SK-MEL-5 (cell line): ENCODE measurements around the gene SMARCD3. TPM values are rescaled to one million over a fixed set of nuclear protein-coding genes. Genes with fewer than 3 reads are reported as not detected.

ENCODE experiments used
- DNase-seq: peaks from one replicate; pipeline ENCODE4 v3.0.0-alpha.2; 2016; ENCODE audit warnings: low read depth, low spot score
- in situ Hi-C: cut with HindIII; loops from 2 replicates; pipeline ENCODE4 v1.10.0; 2016; ENCODE audit warnings: low sequenced_read_pairs, high pct_unique_total_duplicates, low pct_unique_long_range_greater_than_20kb
- total RNA-seq: library from RNA; depleted of rRNA; stranded (reverse); fragments of >200 nt; shearing (Covaris generic); gene quantifications from 2 replicates; pipeline ENCODE4 v1.2.3, GENCODE V29; 2014

Gene SMARCD3
- total RNA-seq, 1 experiment from 2014 or later = 22.9 TPM

DNA sequence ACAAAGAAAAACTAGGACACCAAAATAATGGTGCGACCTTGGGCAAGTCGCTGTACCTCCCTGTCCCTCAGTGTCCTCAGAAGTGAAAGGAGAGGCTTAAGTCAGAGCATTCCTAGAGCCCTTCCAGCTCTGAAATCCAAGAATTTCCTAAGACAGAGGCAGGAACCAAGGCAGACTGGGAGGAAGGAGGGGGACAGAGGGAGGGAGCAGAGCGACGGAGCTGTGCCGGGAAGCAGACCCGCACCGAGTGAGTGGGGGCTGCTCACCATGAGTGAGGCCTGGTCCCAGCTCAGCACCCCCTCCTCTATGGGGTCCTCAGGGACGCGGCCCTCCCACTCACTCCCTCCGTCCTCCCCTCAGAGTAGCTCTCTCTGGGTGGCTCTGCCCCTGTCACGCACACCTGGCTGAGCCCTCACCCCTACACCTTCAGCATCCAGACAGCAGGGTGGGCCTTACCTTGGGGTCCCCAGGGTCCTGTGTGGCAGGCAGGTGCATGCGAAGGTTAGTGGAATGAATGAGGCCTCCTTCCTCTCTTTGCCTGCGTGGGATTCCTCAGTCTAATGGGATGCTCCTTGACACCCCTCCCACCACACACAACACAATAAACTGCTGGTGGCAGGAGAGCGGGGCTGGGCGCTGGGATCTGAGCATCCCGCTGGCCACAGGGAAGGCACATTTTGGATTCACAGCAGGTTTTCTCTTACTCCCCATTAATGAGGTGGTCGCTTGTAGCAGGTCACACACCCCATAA, 4.6 kb upstream of the SMARCD3 start:
- in situ Hi-C loops = loop anchor here (10.0 kb wide), 1 partner anchor 52 kb away; no protein-coding TSS in a partner anchor
- DNase-seq = no peak

DNA sequence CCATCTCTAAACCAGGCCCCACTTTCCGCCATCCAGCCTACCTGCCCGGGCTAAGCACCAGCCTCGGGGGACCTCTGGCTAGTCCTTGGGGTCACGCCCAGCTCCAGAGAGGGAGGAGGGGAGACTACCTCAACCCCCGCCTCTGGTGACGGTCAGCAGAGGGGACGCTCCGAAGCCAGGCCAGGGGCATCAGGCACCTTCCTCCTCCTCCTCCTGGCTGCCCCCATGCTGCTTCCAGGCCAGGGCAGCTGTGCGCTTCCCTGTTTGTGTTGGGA, 4.0 kb upstream of the SMARCD3 start:
- in situ Hi-C loops = loop anchor here (10.0 kb wide), 1 partner anchor 52 kb away; no protein-coding TSS in a partner anchor
- no peak for DNase-seq

DNA sequence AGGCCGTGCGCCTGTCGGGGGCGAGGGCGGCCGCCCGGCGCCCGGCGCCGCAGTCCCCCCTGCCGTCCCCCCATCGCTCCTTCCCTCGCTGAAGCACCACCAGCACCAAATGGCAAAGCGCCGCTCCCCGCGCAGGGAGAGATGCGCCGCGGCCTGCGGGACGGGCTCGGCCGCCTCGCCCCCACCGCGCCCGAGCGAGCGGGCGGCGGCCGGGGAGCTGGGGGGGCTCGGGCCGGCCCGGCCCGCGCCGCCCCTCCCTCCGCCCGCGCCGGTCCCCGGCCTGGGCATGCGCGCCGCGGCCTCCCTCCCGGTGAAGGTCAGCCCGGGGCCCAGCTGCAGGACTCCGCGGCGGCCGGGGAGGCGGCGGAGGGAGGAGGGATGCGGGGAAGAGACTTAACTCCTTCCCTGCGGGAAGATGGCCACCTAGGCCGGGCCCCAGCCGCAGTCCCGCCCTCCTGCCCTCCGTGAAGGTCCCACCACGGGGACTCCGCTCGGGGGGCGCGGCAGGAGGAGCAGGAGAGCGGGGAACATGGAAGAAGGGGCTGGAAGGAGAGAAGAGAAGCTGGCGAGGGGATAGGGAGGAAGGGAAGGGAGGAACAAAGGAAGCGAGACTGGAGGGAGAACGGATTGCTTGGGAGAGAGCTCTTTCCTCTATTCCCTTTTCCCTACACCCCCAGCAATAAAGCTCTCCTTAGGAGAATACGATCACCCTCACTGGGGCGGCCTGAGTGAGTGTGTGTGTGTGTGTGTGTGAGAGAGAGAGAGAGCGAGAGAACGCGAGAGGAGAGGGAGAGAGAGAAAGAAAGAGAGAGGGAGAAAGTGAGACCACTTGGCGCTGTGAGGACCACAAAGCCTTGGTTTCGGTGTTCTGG, 3.4 kb upstream of the SMARCD3 start:
- in situ Hi-C loops = loop anchor here (10.0 kb wide), 1 partner anchor 53 kb away; no protein-coding TSS in a partner anchor
- peak; percentile 71 for DNase-seq

DNA sequence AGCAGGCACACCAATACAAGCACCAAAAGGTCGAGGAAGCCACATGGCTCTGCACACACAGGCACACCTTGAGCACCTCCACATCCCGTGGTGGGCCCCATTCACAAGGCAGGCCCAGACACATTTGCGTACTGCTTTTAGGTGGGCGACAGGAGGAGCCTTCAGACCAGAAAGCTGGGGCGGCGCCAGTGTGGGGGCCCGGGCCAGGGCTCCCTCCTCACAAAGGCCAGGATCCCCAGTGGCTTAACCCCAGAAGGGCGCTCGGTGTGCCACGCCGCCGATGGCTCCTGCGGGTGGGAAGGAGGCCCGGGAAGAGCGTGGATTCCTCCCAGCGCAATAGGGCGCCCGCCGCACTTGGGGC, 2.8 kb upstream of the SMARCD3 start:
- no peak for DNase-seq
- in situ Hi-C loops = loop anchor here (10.0 kb wide), 1 partner anchor 53 kb away; no protein-coding TSS in a partner anchor

DNA sequence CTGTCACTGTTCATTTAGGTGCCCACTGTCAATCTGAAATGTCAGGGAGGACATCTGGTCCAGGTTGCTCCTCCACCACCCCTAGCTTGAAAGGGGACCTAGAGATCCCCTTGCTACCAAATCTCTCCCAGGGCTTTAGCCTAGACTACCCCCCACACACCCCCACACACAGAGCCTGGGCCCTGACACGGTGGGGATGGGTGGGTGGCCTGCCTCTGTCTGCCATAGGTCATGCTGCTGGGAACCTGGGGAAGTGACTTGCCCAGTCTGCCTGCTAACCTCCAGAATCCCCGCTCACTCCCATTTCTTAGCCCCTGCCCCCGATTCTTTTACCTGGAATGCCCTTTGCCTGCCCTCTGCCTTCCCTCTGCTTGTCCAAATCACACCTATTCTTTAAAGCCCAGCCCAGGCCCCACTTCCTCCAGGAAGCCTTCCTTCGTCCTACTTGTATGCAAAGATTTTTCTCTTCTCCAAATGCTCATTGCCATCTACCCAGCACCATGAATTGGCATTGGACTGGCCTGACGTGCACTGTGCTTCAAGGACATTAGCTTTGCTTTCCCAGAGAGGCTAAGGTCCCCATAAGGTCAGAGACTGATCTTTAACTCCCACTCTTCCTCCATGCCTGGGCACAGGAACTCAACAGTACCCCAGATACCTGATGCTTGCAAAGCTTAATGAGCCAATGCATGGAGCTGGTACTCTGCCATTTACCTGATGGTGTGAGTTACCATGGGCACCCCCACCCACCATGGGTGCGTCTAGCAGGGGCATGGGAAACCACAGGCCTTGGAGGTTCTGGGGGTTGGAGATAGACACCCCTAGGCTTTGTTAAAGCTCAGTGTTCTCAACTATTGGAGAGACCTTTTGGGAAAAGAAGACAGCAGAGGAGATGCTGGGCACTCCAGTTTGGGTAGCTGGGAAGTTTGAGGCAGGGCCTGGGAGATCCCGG, 2.0 kb upstream of the SMARCD3 start:
- DNase-seq = no peak
- in situ Hi-C loops = loop anchor here (10.0 kb wide), 1 partner anchor 54 kb away; no protein-coding TSS in a partner anchor

DNA sequence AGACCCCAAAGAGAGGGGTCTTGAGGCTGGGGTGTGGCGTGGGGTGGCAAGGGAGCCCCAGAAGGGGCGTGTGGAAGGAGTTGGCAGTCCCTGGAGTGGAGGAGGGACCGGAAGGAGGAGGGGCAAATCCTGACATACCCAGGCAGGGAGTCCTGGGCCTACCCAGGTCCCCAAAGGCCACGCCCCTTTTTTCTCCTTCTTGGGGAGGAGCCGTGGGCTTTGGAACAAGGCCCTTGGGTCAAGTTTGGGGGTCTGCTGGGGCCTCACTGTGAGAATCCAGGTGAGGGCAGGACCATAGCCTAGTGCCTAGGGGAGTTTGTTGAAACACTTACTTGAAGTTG, 1.2 kb upstream of the SMARCD3 start:
- in situ Hi-C loops = loop anchor here (10.0 kb wide), 1 partner anchor 55 kb away; no protein-coding TSS in a partner anchor
- peak; percentile 81 for DNase-seq

DNA sequence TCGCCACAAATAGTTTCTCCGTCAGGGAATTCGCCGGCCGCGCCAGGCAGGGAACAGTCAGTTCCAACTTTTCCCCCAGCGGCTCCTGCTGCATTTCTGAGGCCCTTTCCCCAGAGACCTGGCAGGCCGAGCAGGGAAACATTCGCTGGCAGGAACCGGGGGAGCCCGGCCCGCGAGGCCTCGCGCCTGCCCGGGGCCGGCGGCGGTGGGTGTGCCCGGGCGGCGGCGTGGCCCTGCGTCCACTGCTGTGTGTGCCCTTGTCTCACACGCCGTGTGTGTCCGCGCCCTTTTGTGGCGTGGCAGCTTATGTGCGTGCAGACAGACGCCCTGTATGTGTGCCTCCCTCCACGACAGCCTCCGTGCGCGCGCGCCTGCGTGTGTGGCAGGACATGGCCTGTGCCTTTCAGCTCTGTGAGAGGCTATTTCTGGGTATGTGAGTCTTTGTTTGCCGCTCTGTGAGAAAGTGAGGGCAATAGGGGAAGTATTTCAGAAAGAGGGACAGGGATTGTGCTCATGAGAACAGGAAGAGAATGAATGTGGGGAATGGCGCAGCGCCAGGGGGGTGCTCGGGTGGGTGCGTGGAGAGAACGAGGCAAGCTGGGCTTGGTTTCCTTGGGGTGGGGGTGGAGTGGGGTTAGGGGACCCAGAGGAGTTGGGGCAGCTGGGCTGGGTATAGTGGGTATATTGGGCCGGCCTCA, 689 bp upstream of the SMARCD3 start:
- peak; percentile 56 for DNase-seq
- in situ Hi-C loops = no loop called here

DNA sequence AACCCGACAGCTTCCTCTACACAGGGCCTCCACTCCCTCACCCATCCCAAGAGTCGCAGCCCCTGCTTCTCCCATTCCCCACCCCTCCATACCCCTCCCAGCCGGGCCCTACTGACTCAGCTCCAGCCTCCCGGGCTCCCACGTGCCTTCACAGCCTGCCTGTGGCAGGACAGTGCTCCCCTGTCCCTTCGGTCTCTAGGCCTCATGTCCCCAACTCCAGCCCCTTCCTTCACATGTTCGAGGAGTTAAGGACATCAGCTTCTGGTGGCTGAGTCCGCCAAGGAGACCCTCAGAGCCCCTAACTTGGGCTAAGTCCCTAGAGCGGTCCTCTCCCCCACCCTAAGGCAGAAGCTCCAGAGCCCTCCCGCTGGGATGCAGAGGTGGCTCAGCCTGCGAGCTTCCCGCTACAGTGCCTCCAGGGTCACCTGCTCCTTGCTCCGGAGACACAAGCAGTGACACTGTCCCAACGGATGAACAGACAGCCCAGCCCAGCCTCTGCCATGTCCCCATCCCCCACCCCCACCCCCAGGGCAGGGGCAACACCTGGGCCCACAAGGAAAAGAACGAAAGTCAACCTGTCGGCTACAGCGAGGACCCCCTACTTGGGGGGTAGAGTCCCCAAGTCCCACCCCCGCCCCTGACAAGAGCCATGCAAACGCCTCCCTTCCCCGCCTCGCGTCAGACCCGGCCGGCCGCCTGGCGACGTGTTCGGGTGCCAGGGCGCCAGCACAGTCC, 716 bp downstream of the SMARCD3 start:
- in situ Hi-C loops = no loop called here
- DNase-seq = no peak

DNA sequence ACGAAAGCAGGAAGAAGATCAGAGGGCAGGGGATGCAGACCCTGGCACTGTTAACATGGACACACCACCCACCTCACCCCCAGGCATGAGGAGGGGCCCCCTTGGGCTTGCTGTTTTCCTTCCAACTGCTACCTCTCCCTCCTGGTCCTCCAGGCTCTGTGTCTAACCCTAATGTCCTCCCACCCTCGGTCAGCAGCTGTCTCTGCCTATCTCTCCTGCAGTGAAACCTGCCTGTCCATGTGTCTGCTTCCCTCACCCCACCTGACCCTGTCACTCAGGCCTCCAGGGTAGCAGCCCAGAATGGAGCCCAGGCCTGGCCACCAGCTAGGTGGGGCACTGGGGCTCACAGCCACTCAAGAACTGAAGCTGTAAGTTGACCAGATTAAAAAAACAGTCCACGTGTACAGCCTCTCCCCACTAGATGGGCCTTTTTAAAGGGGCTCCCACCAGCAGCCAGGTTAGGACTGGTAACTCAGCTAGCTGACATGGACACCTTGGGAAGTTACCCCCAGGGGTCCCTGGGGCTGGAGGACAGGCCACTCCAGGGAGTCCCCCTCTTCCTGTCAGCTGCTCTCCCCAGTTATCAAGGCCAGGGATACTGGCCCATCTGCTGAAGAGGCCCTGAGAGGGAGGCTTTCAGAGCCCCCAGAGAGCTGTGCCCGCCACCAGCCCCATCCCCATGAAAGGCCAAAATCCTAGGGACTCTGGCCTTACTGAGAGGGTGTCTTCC, 1.5 kb downstream of the SMARCD3 start:
- DNase-seq = no peak
- in situ Hi-C loops = no loop called here

DNA sequence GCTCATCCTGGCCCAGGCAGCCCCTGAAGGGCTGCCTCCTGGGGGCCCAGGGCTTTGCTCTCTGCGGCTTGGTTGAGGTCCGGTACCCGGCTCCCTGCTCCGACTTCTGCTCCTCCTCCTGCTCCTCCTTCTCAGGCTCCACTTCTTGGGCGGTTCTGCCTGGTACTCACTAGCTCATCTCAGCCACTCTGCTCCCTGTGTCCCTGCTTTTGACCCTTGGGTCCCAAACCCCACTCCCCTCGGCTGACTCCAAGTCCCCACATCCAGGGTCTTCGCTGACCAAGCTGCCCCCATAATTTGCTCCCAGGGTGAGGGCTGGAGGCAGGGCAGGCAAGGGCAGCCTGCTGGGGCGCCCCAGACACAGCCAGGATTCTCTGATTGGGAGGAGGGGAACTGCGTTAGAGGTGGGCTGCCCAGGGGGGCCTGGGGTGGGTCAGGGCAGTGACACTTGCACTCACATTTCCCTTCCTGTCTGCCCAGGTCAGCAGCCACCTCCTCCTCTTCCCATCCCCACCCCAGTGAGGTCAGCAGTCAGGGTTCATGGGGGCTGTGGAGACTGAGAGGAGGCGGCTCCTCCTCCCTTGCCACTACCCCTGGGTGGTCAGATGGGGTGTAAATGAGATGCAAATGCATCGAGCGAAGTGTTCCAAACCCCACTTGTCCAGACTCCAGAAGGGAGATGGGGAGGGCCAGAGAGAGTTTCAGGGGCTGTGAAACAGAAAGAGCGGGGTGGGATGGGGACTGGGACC, 2.2 kb downstream of the SMARCD3 start:
- in situ Hi-C loops = no loop called here
- DNase-seq = no peak

DNA sequence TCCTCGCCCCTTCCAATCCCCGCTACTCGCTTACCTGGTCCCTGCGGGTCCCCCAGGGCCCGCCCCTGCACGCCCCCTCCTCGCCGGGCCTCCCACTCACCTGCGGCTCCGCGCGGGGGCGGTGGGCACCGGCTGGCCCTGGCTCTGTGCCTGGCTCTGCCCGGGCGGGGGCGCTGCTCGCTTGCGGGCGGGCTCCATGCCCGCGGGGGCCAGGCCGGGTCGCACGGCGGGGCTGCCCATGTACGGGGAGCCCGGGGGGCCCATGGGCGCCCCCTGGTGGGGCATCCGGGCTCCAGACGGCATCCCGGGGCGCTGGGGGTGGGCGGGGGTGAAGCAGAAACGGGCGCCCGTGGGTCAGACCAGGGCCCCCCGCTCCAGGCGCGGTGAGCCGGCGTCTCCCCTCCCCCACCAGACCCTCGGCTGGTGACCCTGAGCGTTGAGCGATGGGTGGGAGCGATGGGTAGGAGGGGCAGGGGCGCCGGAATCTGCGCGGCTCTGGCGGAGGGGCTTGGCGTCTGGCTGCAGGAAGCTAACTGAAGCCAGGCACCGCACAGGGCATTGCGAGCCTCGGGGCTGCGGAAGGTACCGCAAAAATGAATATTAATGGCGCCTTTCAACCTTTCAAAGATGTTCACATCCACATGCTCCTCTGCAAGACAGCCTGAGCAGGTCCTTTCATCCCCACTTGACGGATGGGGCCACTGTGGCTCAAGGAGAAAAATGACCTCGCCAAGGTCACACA, 3.0 kb downstream of the SMARCD3 start:
- DNase-seq = no peak
- in situ Hi-C loops = no loop called here

DNA sequence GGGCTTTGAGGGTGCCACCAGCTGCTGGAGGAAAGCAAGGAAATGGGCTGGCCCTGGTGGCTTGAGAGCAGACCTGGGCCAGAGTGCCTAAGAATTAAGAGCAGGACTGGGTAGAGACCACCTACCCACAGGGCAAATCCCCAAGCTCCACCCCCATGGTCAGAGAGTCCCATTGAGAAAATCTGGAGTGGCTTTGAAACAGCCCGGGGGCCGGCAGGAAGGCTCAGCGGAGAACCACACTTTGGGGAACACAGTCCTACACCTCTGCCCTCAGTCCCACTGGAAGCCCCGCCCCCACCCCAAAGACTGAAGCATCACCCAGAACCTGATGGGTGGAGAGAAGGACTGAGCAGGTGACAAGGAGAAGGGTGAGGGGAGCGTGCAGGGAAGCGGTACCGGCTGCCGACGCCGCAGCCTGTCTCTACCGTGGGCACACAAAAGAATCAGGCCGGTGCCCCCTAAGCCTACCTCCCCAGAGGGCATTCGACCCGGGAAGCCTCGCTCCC, 3.6 kb downstream of the SMARCD3 start:
- DNase-seq = no peak
- in situ Hi-C loops = no loop called here

DNA sequence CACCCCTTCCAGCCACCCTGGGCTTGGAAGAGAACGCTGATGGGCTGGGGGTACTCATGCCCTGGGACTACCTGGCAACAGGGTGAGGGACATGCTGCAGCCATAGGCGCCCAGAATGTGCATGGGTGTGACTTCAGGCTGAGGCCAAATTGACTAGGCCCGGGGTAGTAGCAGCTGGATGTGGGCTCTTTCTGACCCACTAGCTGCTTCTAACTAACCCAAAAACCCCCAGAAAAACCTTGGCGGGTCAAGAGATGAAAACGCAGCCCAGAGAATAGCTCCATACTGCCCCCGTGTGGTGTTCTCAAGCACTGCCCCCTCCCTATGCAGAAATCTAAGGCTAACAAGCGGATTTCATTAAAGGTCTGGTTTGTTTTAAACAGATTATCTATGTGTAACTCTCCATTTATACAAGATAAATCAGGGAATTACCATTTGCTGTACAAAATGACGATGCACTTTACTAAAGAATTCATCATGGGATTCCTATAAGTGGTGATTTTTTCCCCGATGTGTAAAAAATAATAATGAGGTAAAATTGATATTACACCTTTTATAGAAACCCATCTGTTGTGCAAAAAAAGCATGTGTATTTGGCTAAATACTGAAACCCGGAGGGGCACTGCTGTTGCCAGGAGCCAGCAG, 4.2 kb downstream of the SMARCD3 start:
- in situ Hi-C loops = no loop called here
- DNase-seq = peak; percentile 72

DNA sequence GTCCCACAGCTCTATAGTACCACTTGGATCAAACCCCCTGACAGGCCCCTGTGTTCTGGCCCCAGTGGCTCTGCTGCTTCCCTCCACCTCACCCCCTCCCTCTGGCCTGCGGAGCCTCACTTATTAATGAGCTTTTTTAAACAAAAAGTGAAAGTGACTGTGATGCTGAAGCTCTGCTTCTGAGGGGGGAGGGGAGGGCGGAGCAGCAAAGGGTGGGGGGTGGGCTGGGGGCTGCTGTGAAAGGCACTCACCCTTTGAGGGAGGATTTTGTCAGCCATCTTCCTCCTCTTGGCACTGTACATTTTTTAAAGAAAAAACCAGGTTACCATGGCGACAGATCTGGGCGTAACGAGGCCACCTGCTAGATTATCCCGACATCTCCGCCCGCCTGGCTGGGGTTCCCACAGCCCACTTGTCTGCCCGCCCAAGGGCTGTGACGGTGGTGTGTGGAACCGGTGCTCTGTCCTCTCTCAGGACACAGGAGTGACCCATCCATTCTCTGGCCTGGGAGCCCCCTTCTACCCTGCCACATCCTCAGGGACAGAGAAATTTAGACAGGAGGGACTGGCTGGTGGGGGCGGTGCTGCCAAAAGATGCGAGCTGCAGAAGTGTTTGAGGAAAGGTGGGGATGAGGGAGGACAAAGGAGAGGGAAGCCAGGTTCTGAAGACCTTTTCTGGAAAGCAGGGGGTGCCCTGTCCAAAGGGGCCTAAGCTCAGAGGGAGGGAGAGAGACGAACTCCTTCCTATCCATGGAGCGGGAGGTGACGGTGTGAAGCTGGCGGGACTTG, 4.9 kb downstream of the SMARCD3 start:
- DNase-seq = no peak
- in situ Hi-C loops = no loop called here
